H9 (cell line): ENCODE results near the gene VPS39. TPM values are rescaled to one million over a fixed set of nuclear protein-coding genes. Genes with fewer than 3 reads are reported as not detected.

Source experiments
- DNase-seq: peaks from one replicate; pipeline ENCODE4 v3.0.0-alpha.2; 2017
- H2AFZ ChIP-seq: one replicate; pipeline ENCODE4 v1.6.1; 2013; ENCODE audit warnings: mild to moderate bottlenecking, low read length, control low read depth, moderate library complexity
- H2AK5ac ChIP-seq: 2 replicates; pipeline ENCODE4 v1.6.1; 2013; ENCODE audit warnings: low read length, control low read depth, mixed read lengths; ENCODE audit not compliant: insufficient read length
- H2BK120ac ChIP-seq: one replicate; pipeline ENCODE4 v1.6.1; 2013; ENCODE audit warnings: low read depth, mild to moderate bottlenecking, low read length, control low read depth, inconsistent platforms; ENCODE audit not compliant: poor library complexity, severe bottlenecking
- H2BK12ac ChIP-seq: 2 replicates; pipeline ENCODE4 v1.6.1; 2013; ENCODE audit warnings: low read length, control low read depth, mixed read lengths, low read depth; ENCODE audit not compliant: insufficient read length
- H2BK15ac ChIP-seq: 2 replicates; pipeline ENCODE4 v1.6.1; 2013; ENCODE audit warnings: low read depth, low read length, control low read depth
- H2BK20ac ChIP-seq: one replicate; pipeline ENCODE4 v1.6.1; 2013; ENCODE audit warnings: low read depth, mild to moderate bottlenecking, low read length, control low read depth, inconsistent platforms; ENCODE audit not compliant: poor library complexity, severe bottlenecking
- H2BK5ac ChIP-seq: 2 replicates; pipeline ENCODE4 v1.6.1; 2013; ENCODE audit warnings: low read length, control low read depth, mixed read lengths; ENCODE audit not compliant: insufficient read length
- H3K14ac ChIP-seq: 2 replicates; pipeline ENCODE4 v1.6.1; 2013; ENCODE audit warnings: low read length, control low read depth; ENCODE audit not compliant: insufficient read depth
- H3K18ac ChIP-seq: 2 replicates; pipeline ENCODE4 v1.6.1; 2013; ENCODE audit warnings: low read depth, mild to moderate bottlenecking, mixed read lengths, low read length, control low read depth; ENCODE audit not compliant: insufficient read length
- H3K23ac ChIP-seq: 2 replicates; pipeline ENCODE4 v1.6.1; 2013; ENCODE audit warnings: low read length, control low read depth, mixed read lengths, low read depth; ENCODE audit not compliant: insufficient read length
- H3K23me2 ChIP-seq: 2 replicates; pipeline ENCODE4 v1.6.1; 2013; ENCODE audit warnings: low read depth, mild to moderate bottlenecking, mixed read lengths, low read length, control low read depth; ENCODE audit not compliant: insufficient read length, poor library complexity, severe bottlenecking
- H3K27ac ChIP-seq: 2 replicates; pipeline ENCODE4 v1.5.1; 2013; ENCODE audit warnings: low read length, control low read depth, mixed read lengths, low read depth; ENCODE audit not compliant: insufficient read length
- H3K27me3 ChIP-seq: 2 replicates; pipeline ENCODE4 v1.6.1; 2013; ENCODE audit warnings: low read length, control low read depth, inconsistent platforms; ENCODE audit not compliant: insufficient read depth
- H3K4ac ChIP-seq: 2 replicates; pipeline ENCODE4 v1.6.1; 2013; ENCODE audit warnings: low read depth, mild to moderate bottlenecking, control low read depth, inconsistent platforms, low read length, moderate library complexity
- H3K4me1 ChIP-seq: 2 replicates; pipeline ENCODE4 v1.6.1; 2013; ENCODE audit warnings: low read length, control low read depth, inconsistent platforms; ENCODE audit not compliant: insufficient read depth
- H3K4me2 ChIP-seq: 2 replicates; pipeline ENCODE4 v1.6.1; 2013; ENCODE audit warnings: low read length, control low read depth, mixed read lengths; ENCODE audit not compliant: insufficient read length, insufficient read depth
- H3K56ac ChIP-seq: 2 replicates; pipeline ENCODE4 v1.6.1; 2013; ENCODE audit warnings: low read depth, mild to moderate bottlenecking, mixed read lengths, low read length, control low read depth; ENCODE audit not compliant: insufficient read length
- H3K79me1 ChIP-seq: 2 replicates; pipeline ENCODE4 v1.6.1; 2013; ENCODE audit warnings: low read depth, mild to moderate bottlenecking, moderate library complexity, low read length, control low read depth, inconsistent platforms; ENCODE audit not compliant: insufficient read depth, poor library complexity, severe bottlenecking
- H3K79me2 ChIP-seq: 2 replicates; pipeline ENCODE4 v1.6.1; 2013; ENCODE audit warnings: low read length, control low read depth, inconsistent platforms; ENCODE audit not compliant: insufficient read depth
- H3K9ac ChIP-seq: 2 replicates; pipeline ENCODE4 v1.6.1; 2013; ENCODE audit warnings: low read length, control low read depth, mixed read lengths; ENCODE audit not compliant: insufficient read length; ENCODE audit errors: extremely low read depth
- H3K9me3 ChIP-seq: one replicate; pipeline ENCODE4 v1.6.1; 2013; ENCODE audit warnings: low read depth, low read length, inconsistent platforms; ENCODE audit not compliant: control insufficient read depth
- H3T11ph ChIP-seq: one replicate; pipeline ENCODE4 v1.6.1; 2013; ENCODE audit warnings: mild to moderate bottlenecking, low read length, control low read depth, inconsistent platforms
- H4K20me1 ChIP-seq: one replicate; pipeline ENCODE4 v1.6.1; 2013; ENCODE audit not compliant: control insufficient read depth, insufficient read length, insufficient read depth
- H4K5ac ChIP-seq: 2 replicates; pipeline ENCODE4 v1.6.1; 2013; ENCODE audit warnings: low read depth, mild to moderate bottlenecking, mixed read lengths, low read length, control low read depth; ENCODE audit not compliant: insufficient read length
- H4K8ac ChIP-seq: replicated peaks from 2 replicates; pipeline ENCODE4 v1.6.1; 2013; ENCODE audit warnings: low read length, control low read depth, mixed read lengths, low read depth; ENCODE audit not compliant: insufficient read length
- H4K91ac ChIP-seq: 2 replicates; pipeline ENCODE4 v1.6.1; 2013; ENCODE audit warnings: low read depth, mild to moderate bottlenecking, moderate library complexity, mixed read lengths, low read length, control low read depth; ENCODE audit not compliant: insufficient read length
- H3K27ac Mint-ChIP-seq, 3 experiments: 2 replicates in 2 of 3; 3 replicates in 1 of 3; pipeline ENCODE4 v1.8.0; 2020 to 2021; ENCODE audit warnings: mixed read lengths in 3 of 3, mild to moderate bottlenecking in 1 of 3, moderate library complexity in 1 of 3
- H3K27me3 Mint-ChIP-seq: 2 replicates; pipeline ENCODE4 v1.8.0; 2021; ENCODE audit warnings: low read depth, mild to moderate bottlenecking, moderate library complexity, mixed read lengths
- H3K36me3 Mint-ChIP-seq, 3 experiments: 2 replicates in 2 of 3; 3 replicates in 1 of 3; pipeline ENCODE4 v1.8.0; 2020 to 2021; ENCODE audit warnings: low read depth in 3 of 3, mixed read lengths in 3 of 3; ENCODE audit not compliant: insufficient read depth in 1 of 3
- H3K4me1 Mint-ChIP-seq, 2 experiments: 2 replicates each; pipeline ENCODE4 v1.8.0; 2020; ENCODE audit warnings: mixed read lengths in 2 of 2
- H3K4me3 Mint-ChIP-seq, 2 experiments: 2 replicates in 1 of 2; 3 replicates in 1 of 2; pipeline ENCODE4 v1.8.0; 2020 to 2021; ENCODE audit warnings: mild to moderate bottlenecking in 2 of 2, mixed read lengths in 2 of 2, moderate library complexity in 1 of 2
- H3K9me3 Mint-ChIP-seq, 2 experiments: 2 replicates in 1 of 2; 3 replicates in 1 of 2; pipeline ENCODE4 v1.8.0; 2020; ENCODE audit warnings: mild to moderate bottlenecking in 2 of 2, mixed read lengths in 2 of 2, moderate library complexity in 1 of 2
- CTCF ChIP-seq: fragments of 200-600 bp; sonication (generic); conservative IDR thresholded peaks from 3 replicates; pipeline ENCODE4 v1.8.0; 2021; ENCODE audit warnings: antibody characterized with exemption, mild to moderate bottlenecking
- WGBS: extraction: QIAGEN DNeasy Blood & Tissue Kit; methylation state at CpG from one replicate; pipeline ENCODE4 v1.1.7; 2013; ENCODE audit warnings: missing lambda C conversion rate, low lambda C conversion rate, mixed read lengths; ENCODE audit not compliant: insufficient read length; ENCODE audit errors: extremely low coverage; 5-methylcytosine and 5-hydroxymethylcytosine counted together
- total RNA-seq: library from RNA; stranded (reverse); gene quantifications from 2 replicates; pipeline ENCODE4 v1.2.1, GENCODE V29; 2021

VPS39 gene
- total RNA-seq, 1 experiment from 2014 or later: 48.6 TPM

- Histone ChIP-seq H4K5ac (no peak overlapping the region), H2AFZ (no peak overlapping the region), H3K79me1 (no peaks in the 10 kb centered on the region), H3K23ac (no peak overlapping the region), H3K4me2 (no peak overlapping the region), H3K4ac (no peak overlapping the region), H3K18ac (no peak overlapping the region), H2BK5ac (no peak overlapping the region), H3K9ac (no peak overlapping the region), H2BK15ac (no peak overlapping the region), H3K4me1 (no peaks in the 10 kb centered on the region), H3K23me2 (no peaks in the 10 kb centered on the region), H3K79me2 (no peaks in the 10 kb centered on the region), H3K27me3 (no peaks in the 10 kb centered on the region), H4K91ac (no peak overlapping the region), H2BK120ac (no peak overlapping the region), H3K56ac (no peak overlapping the region), H4K20me1 (no peaks in the 10 kb centered on the region), H4K8ac (no peak overlapping the region), H3K9me3 (no peaks in the 10 kb centered on the region), H2AK5ac (no peak overlapping the region), H3K27ac (no peak overlapping the region), H2BK12ac (no peak overlapping the region), H3K14ac (no peak overlapping the region), H2BK20ac (no peak overlapping the region), H3T11ph (no peak overlapping the region)
- no peak for TF ChIP-seq CTCF
- no peak for DNase-seq
- H3K4me1 Mint-ChIP-seq: peaks cover 3 to 5% of the 10 kb centered on the region in 2 experiments; a peak in 3 of 4 replicates
- no CpG with 5 or more reads among the region's 8 CpGs for WGBS
- no peaks in the 10 kb centered on the region; the same call in 1 of the 2 replicates for H3K27me3 Mint-ChIP-seq
- H3K4me3 Mint-ChIP-seq: no peak overlapping the region
- H3K36me3 Mint-ChIP-seq: peaks cover 7 to 38% (median 21%) of the 10 kb centered on the region in 3 experiments
- H3K27ac Mint-ChIP-seq: no peak overlapping the region; a peak in 1 of 7 replicates
- H3K9me3 Mint-ChIP-seq: no peaks in the 10 kb centered on the region
Measured at GRCh38 chr15:42157381-42157780, 50.7 kb downstream of the VPS39 start.
